Pericardium fibroblast (primary cell): ENCODE measurements around the gene ALG5. TPM values are rescaled to one million over a fixed set of nuclear protein-coding genes. Genes with fewer than 3 reads are reported as not detected.

ENCODE experiments used
- total RNA-seq: library from RNA; depleted of rRNA; stranded (reverse); fragments of >200 nt; gene quantifications from 2 replicates; pipeline ENCODE4 v1.2.3, GENCODE V29; 2015

ALG5 gene, protein sequence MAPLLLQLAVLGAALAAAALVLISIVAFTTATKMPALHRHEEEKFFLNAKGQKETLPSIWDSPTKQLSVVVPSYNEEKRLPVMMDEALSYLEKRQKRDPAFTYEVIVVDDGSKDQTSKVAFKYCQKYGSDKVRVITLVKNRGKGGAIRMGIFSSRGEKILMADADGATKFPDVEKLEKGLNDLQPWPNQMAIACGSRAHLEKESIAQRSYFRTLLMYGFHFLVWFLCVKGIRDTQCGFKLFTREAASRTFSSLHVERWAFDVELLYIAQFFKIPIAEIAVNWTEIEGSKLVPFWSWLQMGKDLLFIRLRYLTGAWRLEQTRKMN
- total RNA-seq: 38.1 and 47.5 TPM in 2 replicates

DNA sequence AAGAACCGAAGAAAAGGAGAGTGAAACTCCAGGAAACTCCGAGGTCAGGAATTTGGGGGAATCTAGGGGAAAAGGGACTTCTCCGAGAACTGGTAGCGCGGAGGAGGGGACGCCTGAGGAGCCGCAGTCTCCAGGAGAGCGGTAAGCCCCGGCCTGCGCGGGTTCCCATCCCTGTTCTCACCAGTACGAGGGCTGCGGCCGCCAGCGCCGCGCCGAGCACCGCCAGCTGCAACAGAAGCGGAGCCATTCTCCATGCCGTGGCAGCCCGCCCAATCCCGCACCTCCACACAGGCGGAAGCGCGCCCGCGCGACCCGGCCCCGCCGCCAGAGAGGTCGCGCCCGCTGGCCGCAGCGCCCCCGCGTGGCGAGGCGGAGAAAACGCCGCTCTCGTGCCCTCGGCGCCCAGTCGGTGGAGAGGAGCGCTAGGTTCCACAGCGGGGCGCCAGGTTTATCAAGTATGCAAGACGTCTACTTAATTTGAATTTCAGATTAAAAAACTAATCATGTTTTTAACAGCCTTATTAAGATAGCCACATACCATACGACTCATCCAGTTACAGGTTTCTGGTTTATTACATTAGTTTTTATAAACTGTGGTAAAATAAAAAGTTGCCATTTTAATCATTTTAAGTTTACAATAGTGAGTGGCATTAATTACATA lies at the start of gene ALG5:
Gene ALG5, minus strand, starts transcription at position 287 of the 661 bp plus-strand sequence. Its CDS starts 40 bp downstream, at position 247.

DNA sequence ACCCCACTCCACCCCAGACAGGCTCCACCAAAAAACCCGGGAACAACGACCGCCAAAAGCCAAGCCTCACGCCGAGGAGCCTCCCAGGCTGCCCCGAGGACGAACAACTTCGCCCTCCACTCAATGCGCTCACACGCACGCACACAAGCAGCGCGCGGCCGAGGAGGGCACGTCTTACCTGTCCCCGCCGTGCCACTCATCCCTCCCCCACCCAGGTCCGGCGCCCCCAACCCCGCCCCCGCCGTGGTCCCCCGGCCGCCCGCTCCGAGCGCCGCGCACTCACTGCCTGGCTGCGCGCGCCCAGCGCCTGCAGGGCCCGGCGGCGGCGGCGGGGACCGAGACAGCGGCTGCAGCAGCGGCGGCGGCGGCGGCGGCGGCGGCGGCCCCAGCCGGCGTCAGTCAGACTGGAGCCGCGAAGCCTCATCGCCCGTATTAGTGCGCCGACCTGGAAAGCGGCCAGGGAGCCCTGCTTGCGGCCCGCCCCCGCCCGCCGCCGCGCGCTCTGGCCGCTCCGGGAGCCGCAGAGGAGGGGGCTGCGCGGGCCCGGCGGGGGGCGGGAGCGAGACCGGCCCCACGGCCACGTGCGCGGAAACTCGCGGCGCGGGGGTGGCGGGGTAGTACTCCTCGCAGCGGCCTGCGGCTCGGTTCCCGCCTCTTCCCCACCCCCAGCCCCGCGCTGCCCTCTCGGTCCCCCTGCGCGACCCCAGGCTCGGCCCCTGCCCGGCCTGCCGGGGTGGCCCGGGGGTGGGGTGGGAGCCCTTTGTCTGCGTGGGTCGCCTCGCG lies 79.1 kb downstream of the ALG5 start, which contains the start of gene SMAD9:
Gene SMAD9, minus strand, starts transcription at position 406 of the 783 bp plus-strand sequence. CDS start 40,549 bp downstream, outside the sequence.

Other genes starting within 250 kb of the ALG5 start
- 1.4 and 3.8 TPM in 2 replicates for gene RFXAP, start 180.1 kb downstream of the ALG5 start, total RNA-seq
- gene SMAD9, start 79.1 kb downstream of the ALG5 start, total RNA-seq: 6.2 and 7.8 TPM in 2 replicates
- gene EXOSC8, start 1.4 kb upstream of the ALG5 start, total RNA-seq: 10.9 and 24.4 TPM in 2 replicates
- 24.0 and 26.6 TPM in 2 replicates for gene SUPT20H, start 60.3 kb upstream of the ALG5 start, total RNA-seq
- not detected in 2 replicates for gene CSNK1A1L, start 106.3 kb upstream of the ALG5 start, total RNA-seq